Upper lobe of left lung (tissue), 6 donors: ENCODE results near the gene MYH1. TPM values are rescaled to one million over a fixed set of nuclear protein-coding genes. Genes with fewer than 3 reads are reported as not detected.

ENCODE experiments used
- ATAC-seq, 2 donors: fragments of 200-7000 bp; cut with Tn5 transposase; one replicate each; pipeline ENCODE4 v1.9.1; 2022; ENCODE audit warnings: mild to moderate bottlenecking in 2 of 2, moderate library complexity in 2 of 2; ENCODE audit not compliant: low FRiP score in 2 of 2
- DNase-seq, 2 donors: peaks; one replicate each; pipeline ENCODE4 v3.0.0-alpha.2; 2019 to 2020
- H3K27ac ChIP-seq, 4 donors: fragments of 200-600 bp; sonication (generic); one replicate each; pipeline ENCODE4 v1.5.1; 2016 to 2019
- H3K27me3 ChIP-seq, 4 donors: fragments of 200-600 bp; sonication (generic); one replicate each; pipeline ENCODE4 v1.5.1; 2017 to 2019
- H3K36me3 ChIP-seq, 4 donors: fragments of 200-600 bp; sonication (generic); one replicate each; pipeline ENCODE4 v1.5.1; 2016 to 2019
- H3K4me1 ChIP-seq, 4 donors: fragments of 200-600 bp; sonication (generic); one replicate each; pipeline ENCODE4 v1.5.1; 2018 to 2019
- H3K4me3 ChIP-seq, 4 donors: fragments of 200-600 bp; sonication (generic); one replicate each; pipeline ENCODE4 v1.5.1; 2017 to 2019; ENCODE audit warnings: mild to moderate bottlenecking in 2 of 4, moderate library complexity in 1 of 4
- H3K9me3 ChIP-seq, 4 donors: fragments of 200-600 bp; sonication (generic); one replicate each; pipeline ENCODE4 v1.5.1; 2018 to 2019
- CTCF ChIP-seq, 6 experiments: fragments of 450-650 bp in 4 of 6; fragments of 200-600 bp in 2 of 6; sonication (generic) in 2 of 6; IDR thresholded peaks; one replicate each; pipeline ENCODE4 v1.5.1; 2016 to 2019; ENCODE audit warnings: antibody characterized with exemption in 6 of 6
- EP300 ChIP-seq, 4 donors: sonication (generic); formaldehyde crosslinking; IDR thresholded peaks; one replicate each; pipeline ENCODE4 v1.5.1; 2017; ENCODE audit warnings: antibody characterized with exemption in 4 of 4, control low read depth in 2 of 4
- POLR2A ChIP-seq, 4 donors: fragments of 450-650 bp; IDR thresholded peaks; one replicate each; pipeline ENCODE4 v1.5.1; 2016 to 2017; ENCODE audit warnings: antibody characterized with exemption in 4 of 4, mild to moderate bottlenecking in 2 of 4
- POLR2AphosphoS5 ChIP-seq, 2 donors: sonication (generic); formaldehyde crosslinking; IDR thresholded peaks; one replicate each; pipeline ENCODE4 v1.5.1; 2017; ENCODE audit warnings: antibody characterized with exemption in 2 of 2
- WGBS, 2 donors: methylation state at CpG; one replicate each; pipeline ENCODE4 v1.1.5; 2017 to 2018; 5-methylcytosine and 5-hydroxymethylcytosine counted together
- total RNA-seq, 6 donors: library from RNA; depleted of rRNA in 4 of 6; stranded (reverse); fragments of >200 nt in 4 of 6; gene quantifications; one replicate each; pipeline versions ENCODE4 v1.1.0 to v1.2.1, GENCODE V29; 2016 to 2021
- donor health status: DM: no; HTN: no; CAD: no; lungs with moderate emphysema.
- donor health status: DM: no; HTN: yes; CAD: no; lungs with severe emphysema.

The MYH1 gene
- total RNA-seq, 6 donors from 2014 or later: under 0.01 to 0.10 (median 0.08) TPM; not detected in 2

- no peaks in the 10 kb centered on the region for H3K36me3 ChIP-seq
- no peaks in the 10 kb centered on the region for H3K4me1 ChIP-seq
- DNase-seq: no peak
- H3K9me3 ChIP-seq: no peaks in the 10 kb centered on the region
- peak overlapping the region in 2 of 4 donors; percentile 12 to 14 for H3K27ac ChIP-seq
- WGBS, 2 donors: 36 to 45% methylated on average over 5 of the region's 5 CpGs
- no peaks in the 10 kb centered on the region for H3K27me3 ChIP-seq
- no peak for TF ChIP-seq POLR2A (IDR thresholded peaks at IDR 0.05)
- no peak for TF ChIP-seq POLR2AphosphoS5 (IDR thresholded peaks at IDR 0.05)
- TF ChIP-seq EP300 (IDR thresholded peaks at IDR 0.05): no peak
- no peak for TF ChIP-seq CTCF (IDR thresholded peaks at IDR 0.05)
- no peak overlapping the region for H3K4me3 ChIP-seq
- no peak for ATAC-seq
These were observed 38.1 kb upstream of the MYH1 start for GRCh38 chr17:10556301-10557005.

GRCh38 chr17:10550014-10550413, 31.7 kb upstream of the MYH1 start:
- WGBS, 2 donors: 72 to 82% methylated on average over 4 of the region's 4 CpGs
- TF ChIP-seq CTCF (IDR thresholded peaks at IDR 0.05) (no peak), EP300 (IDR thresholded peaks at IDR 0.05) (no peak), POLR2A (IDR thresholded peaks at IDR 0.05) (no peak), POLR2AphosphoS5 (IDR thresholded peaks at IDR 0.05) (no peak)
- Histone ChIP-seq H3K27ac (no peak overlapping the region), H3K9me3 (no peaks in the 10 kb centered on the region), H3K4me1 (no peaks in the 10 kb centered on the region), H3K27me3 (no peaks in the 10 kb centered on the region), H3K4me3 (no peak overlapping the region), H3K36me3 (no peaks in the 10 kb centered on the region)
- DNase-seq (no peak), ATAC-seq (no peak)

GRCh38 chr17:10549096-10549842, 30.9 kb upstream of the MYH1 start, which contains the start of gene MYH2:
TSS of gene MYH2 (minus strand) at chr17:10549658. CDS start at chr17:10547920, 1,738 bp downstream.
- WGBS, 2 donors: 45 to 50% methylated on average over 9 of the region's 9 CpGs
- no peaks in the 10 kb centered on the region for H3K27me3 ChIP-seq
- H3K4me3 ChIP-seq: no peak within 1 kb of the TSS
- no peaks in the 10 kb centered on the region for H3K36me3 ChIP-seq
- no peak within 1 kb of the TSS for H3K27ac ChIP-seq
- DNase-seq (no peak), ATAC-seq (no peak)
- no peak for TF ChIP-seq EP300 (IDR thresholded peaks at IDR 0.05)
- TF ChIP-seq POLR2AphosphoS5 (IDR thresholded peaks at IDR 0.05): no peak
- no peak for TF ChIP-seq POLR2A (IDR thresholded peaks at IDR 0.05)
- no peak for TF ChIP-seq CTCF (IDR thresholded peaks at IDR 0.05)
- H3K9me3 ChIP-seq: no peaks in the 10 kb centered on the region
- no peaks in the 10 kb centered on the region for H3K4me1 ChIP-seq

GRCh38 chr17:10547351-10547750, 29.0 kb upstream of the MYH1 start:
- WGBS, 2 donors: 75 to 82% methylated on average over 6 of the region's 6 CpGs
- TF ChIP-seq POLR2A (IDR thresholded peaks at IDR 0.05) (no peak), EP300 (IDR thresholded peaks at IDR 0.05) (no peak), CTCF (IDR thresholded peaks at IDR 0.05) (no peak), POLR2AphosphoS5 (IDR thresholded peaks at IDR 0.05) (no peak)
- no peak for DNase-seq
- H3K27me3 ChIP-seq: no peaks in the 10 kb centered on the region
- no peak for ATAC-seq
- no peaks in the 10 kb centered on the region for H3K9me3 ChIP-seq
- no peaks in the 10 kb centered on the region for H3K36me3 ChIP-seq
- no peaks in the 10 kb centered on the region for H3K4me1 ChIP-seq
- H3K4me3 ChIP-seq: no peak overlapping the region
- H3K27ac ChIP-seq: no peak overlapping the region
